Thoracic aorta (tissue), 2 donors: ENCODE results near the gene OR10H2. TPM values are rescaled to one million over a fixed set of nuclear protein-coding genes. Genes with fewer than 3 reads are reported as not detected.

Experiments used
- ATAC-seq: fragments of 150-250 bp; one replicate; pipeline ENCODE4 v1.8.0; 2017; ENCODE audit warnings: low read depth; ENCODE audit not compliant: insufficient number of reproducible peaks, low FRiP score
- DNase-seq: peaks from one replicate; pipeline ENCODE4 v3.0.0-alpha.2; 2020; ENCODE audit warnings: low spot score
- H3K27ac ChIP-seq, 2 donors: fragments of 200-600 bp; sonication (generic); 1 replicate in 1 of 2; 2 replicates in 1 of 2; pipeline ENCODE4 v1.5.1; 2016; ENCODE audit warnings: mild to moderate bottlenecking in 2 of 2, moderate library complexity in 2 of 2
- H3K27me3 ChIP-seq: fragments of 200-600 bp; sonication (generic); replicated peaks from 2 replicates; pipeline ENCODE4 v1.6.0; 2016; ENCODE audit warnings: mild to moderate bottlenecking; ENCODE audit not compliant: insufficient read depth
- H3K36me3 ChIP-seq: fragments of 200-600 bp; sonication (generic); one replicate; pipeline ENCODE4 v1.5.1; 2016
- H3K4me1 ChIP-seq, 2 donors: fragments of 200-600 bp; sonication (generic); 1 replicate in 1 of 2; 2 replicates in 1 of 2; pipeline versions ENCODE4 v1.5.1 to v1.6.0; 2016; ENCODE audit warnings: low read depth in 2 of 2, mild to moderate bottlenecking in 1 of 2; ENCODE audit not compliant: control insufficient read depth in 1 of 2
- H3K4me3 ChIP-seq: fragments of 200-600 bp; sonication (generic); 2 replicates; pipeline ENCODE4 v1.5.1; 2016; ENCODE audit warnings: mild to moderate bottlenecking
- H3K9me3 ChIP-seq: fragments of 200-600 bp; sonication (generic); 2 replicates; pipeline ENCODE4 v1.5.1; 2016
- total RNA-seq, 2 donors: library from RNA; depleted of rRNA; stranded (reverse); fragments of >200 nt; gene quantifications; one replicate each; pipeline versions ENCODE4 v1.1.0 to v1.2.3, GENCODE V29; 2016
- TF ChIP-seq, protein P1 (sequence below): fragments of 200-600 bp; sonication (generic); IDR thresholded peaks from one replicate; pipeline ENCODE4 v1.5.1; 2019; ENCODE audit warnings: antibody characterized with exemption

Gene OR10H2
- total RNA-seq, 2 donors from 2014 or later: not detected

DNA sequence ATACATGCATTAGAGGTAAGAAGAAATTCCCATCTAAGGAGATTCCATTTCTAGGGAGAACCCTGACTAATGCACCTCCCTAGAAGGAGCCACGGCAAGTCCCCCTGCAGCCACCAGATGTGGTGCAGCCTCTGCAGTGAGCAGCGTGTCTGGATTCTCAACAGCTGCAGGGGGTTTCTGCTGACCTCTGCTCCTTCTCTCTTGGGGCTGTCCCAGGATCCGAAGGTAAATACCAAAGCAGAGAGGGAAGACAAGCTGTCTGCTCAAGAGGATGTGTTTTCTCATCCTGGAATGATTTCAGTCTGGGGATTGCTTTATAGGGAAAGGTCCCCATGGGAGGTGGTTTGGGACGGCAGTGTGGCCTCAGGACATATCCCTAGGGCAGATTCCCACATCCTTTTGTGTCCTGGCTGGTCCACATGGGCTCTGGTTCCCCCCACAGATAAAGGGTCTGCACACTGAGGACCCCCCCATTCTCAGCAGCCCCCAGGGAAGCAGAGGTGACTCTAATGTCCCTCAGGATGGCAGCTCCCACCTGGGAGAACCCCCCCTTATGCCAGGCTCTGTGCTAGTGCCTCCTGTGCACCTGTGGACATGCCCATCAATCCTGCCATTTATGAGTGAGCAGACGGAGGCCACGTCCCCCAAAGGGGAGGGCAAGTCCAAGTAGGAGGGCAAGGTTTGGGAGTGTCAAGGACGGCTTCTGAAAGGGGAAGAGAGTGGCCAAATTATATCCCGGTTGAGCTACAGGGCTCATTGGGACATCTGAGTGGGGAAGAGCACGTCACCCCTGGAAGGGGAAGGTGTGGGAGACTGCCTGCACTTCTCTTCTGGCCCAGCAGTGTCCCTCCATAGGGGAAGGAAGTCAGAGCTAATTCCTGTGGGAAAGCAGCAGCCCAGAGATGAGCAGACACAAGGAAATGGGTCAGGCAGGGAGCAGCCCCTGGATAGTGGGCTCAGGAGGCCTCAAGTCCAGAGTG, 49.5 kb downstream of the OR10H2 start:
- no peak for DNase-seq

More for the DNA sequence above, 49.5 kb downstream of the OR10H2 start:
- Histone ChIP-seq H3K36me3 (no peaks in the 10 kb centered on the region), H3K4me1 (peaks cover 6 to 18% of the 10 kb centered on the region in 2 donors), H3K4me3 (no peak overlapping the region), H3K27me3 (no peaks in the 10 kb centered on the region), H3K27ac (no peak overlapping the region), H3K9me3 (no peaks in the 10 kb centered on the region)
- no peak for ATAC-seq
- TF ChIP-seq, protein P1, sequence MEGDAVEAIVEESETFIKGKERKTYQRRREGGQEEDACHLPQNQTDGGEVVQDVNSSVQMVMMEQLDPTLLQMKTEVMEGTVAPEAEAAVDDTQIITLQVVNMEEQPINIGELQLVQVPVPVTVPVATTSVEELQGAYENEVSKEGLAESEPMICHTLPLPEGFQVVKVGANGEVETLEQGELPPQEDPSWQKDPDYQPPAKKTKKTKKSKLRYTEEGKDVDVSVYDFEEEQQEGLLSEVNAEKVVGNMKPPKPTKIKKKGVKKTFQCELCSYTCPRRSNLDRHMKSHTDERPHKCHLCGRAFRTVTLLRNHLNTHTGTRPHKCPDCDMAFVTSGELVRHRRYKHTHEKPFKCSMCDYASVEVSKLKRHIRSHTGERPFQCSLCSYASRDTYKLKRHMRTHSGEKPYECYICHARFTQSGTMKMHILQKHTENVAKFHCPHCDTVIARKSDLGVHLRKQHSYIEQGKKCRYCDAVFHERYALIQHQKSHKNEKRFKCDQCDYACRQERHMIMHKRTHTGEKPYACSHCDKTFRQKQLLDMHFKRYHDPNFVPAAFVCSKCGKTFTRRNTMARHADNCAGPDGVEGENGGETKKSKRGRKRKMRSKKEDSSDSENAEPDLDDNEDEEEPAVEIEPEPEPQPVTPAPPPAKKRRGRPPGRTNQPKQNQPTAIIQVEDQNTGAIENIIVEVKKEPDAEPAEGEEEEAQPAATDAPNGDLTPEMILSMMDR: no peak

Other genes with a start within 250 kb of the OR10H2 start
- not detected for gene PGLYRP2, start 248.5 kb upstream of the OR10H2 start, total RNA-seq
- not detected for gene CYP4F22, start 219.5 kb upstream of the OR10H2 start, total RNA-seq
- not detected for gene CYP4F8, start 112.8 kb upstream of the OR10H2 start, total RNA-seq
- gene CYP4F3, start 87.1 kb upstream of the OR10H2 start, total RNA-seq: 1 to 10 TPM in 1 of 2 donors, not detected in 1; 1.4 TPM
- 1 to 10 TPM; 4.6 to 4.7 TPM for gene CYP4F12, start 54.9 kb upstream of the OR10H2 start, total RNA-seq
- gene OR10H3, start 10.0 kb downstream of the OR10H2 start, total RNA-seq: not detected
- gene OR10H5, start 59.6 kb downstream of the OR10H2 start, total RNA-seq: not detected
- gene OR10H1, start 87.6 kb downstream of the OR10H2 start, total RNA-seq: not detected
- gene CYP4F2, start 170.1 kb downstream of the OR10H2 start, total RNA-seq: not detected
- 10 to 100 TPM in 1 of 2 donors, 1 to 10 TPM in 1; 9.6 to 12.9 TPM for gene CYP4F11, start 206.5 kb downstream of the OR10H2 start, total RNA-seq
- gene OR10H4, start 221.0 kb downstream of the OR10H2 start, total RNA-seq: not detected